H1 (cell line): ENCODE data around the gene WNT9B. TPM values are rescaled to one million over a fixed set of nuclear protein-coding genes. Genes with fewer than 3 reads are reported as not detected.

Experiments
- CTCF ChIA-PET: fragments of 300-600 bp; sonication (Branson Sonifier 250); formaldehyde crosslinking; loops from one replicate; lab custom pipeline; 2021; ENCODE audit not compliant: partially characterized antibody; lab: Charles Lee
- POLR2A ChIA-PET: fragments of 300-600 bp; sonication (Branson Sonifier 250); formaldehyde crosslinking; loops from one replicate; lab custom pipeline; 2021; ENCODE audit warnings: inconsistent platforms; ENCODE audit not compliant: partially characterized antibody; lab: Charles Lee
- DNase-seq, 2 experiments: peaks; one replicate each; pipeline versions ENCODE4 v3.0.0 to v3.0.0-alpha.2; 2010 to 2022; ENCODE audit warnings: low spot score in 2 of 2, low read depth in 1 of 2, mixed read lengths in 1 of 2
- FAIRE-seq: peaks from 2 replicates; lab custom pipeline; 2011; peaks lifted over from hg19 to GRCh38; lab: Jason Lieb, UNC
- H2AFZ ChIP-seq: 2 replicates; pipeline ENCODE4 v1.8.1; 2012; ENCODE audit warnings: low read length, inconsistent platforms
- H2AK5ac ChIP-seq: 2 replicates; pipeline ENCODE4 v1.6.1; 2013; ENCODE audit warnings: low read depth, low read length
- H2BK120ac ChIP-seq: replicated peaks from 2 replicates; pipeline ENCODE3; 2013; ENCODE audit warnings: low read depth, low read length, inconsistent platforms
- H2BK12ac ChIP-seq: 2 replicates; pipeline ENCODE4 v1.6.1; 2013; ENCODE audit warnings: low read depth, low read length
- H2BK15ac ChIP-seq: 2 replicates; pipeline ENCODE4 v1.6.1; 2013; ENCODE audit warnings: low read length
- H2BK20ac ChIP-seq: 2 replicates; pipeline ENCODE4 v1.6.1; 2013; ENCODE audit warnings: low read length
- H2BK5ac ChIP-seq: 2 replicates; pipeline ENCODE4 v1.6.1; 2013; ENCODE audit warnings: low read depth, low read length
- H3K14ac ChIP-seq: 2 replicates; pipeline ENCODE4 v1.6.1; 2013; ENCODE audit warnings: inconsistent platforms; ENCODE audit not compliant: insufficient read length
- H3K18ac ChIP-seq: 2 replicates; pipeline ENCODE4 v1.6.1; 2013; ENCODE audit warnings: low read length; ENCODE audit errors: extremely low read depth
- H3K23ac ChIP-seq: 2 replicates; pipeline ENCODE4 v1.6.1; 2013; ENCODE audit warnings: inconsistent platforms; ENCODE audit not compliant: insufficient read length
- H3K23me2 ChIP-seq: 2 replicates; pipeline ENCODE4 v1.6.1; 2013; ENCODE audit warnings: low read depth, low read length
- H3K27ac ChIP-seq: 2 replicates; pipeline ENCODE4 v1.6.1; 2011; ENCODE audit warnings: low read depth, low read length, inconsistent platforms
- H3K27me3 ChIP-seq, 4 experiments: replicated peaks in 1 of 4; 1 replicate in 1 of 4; 2 replicates in 3 of 4; pipeline versions ENCODE4 v1.6.1 to v1.8.1; 2011 to 2013; ENCODE audit warnings: low read length in 3 of 4, mild to moderate bottlenecking in 3 of 4, inconsistent platforms in 2 of 4, mixed read lengths in 2 of 4, moderate library complexity in 1 of 4; ENCODE audit not compliant: control insufficient read depth in 3 of 4, insufficient read depth in 3 of 4; ENCODE audit errors: extremely low read depth in 1 of 4
- H3K36me3 ChIP-seq, 4 experiments: 2 replicates each; pipeline versions ENCODE4 v1.6.1 to v1.8.1; 2011 to 2013; ENCODE audit warnings: mild to moderate bottlenecking in 4 of 4, low read length in 3 of 4, moderate library complexity in 2 of 4, control low read depth in 1 of 4, inconsistent platforms in 1 of 4; ENCODE audit not compliant: insufficient read depth in 4 of 4, control insufficient read depth in 2 of 4
- H3K4ac ChIP-seq: replicated peaks from 2 replicates; pipeline ENCODE3; 2013; ENCODE audit warnings: low read length, low read depth, mixed read lengths, inconsistent platforms; ENCODE audit not compliant: insufficient read length
- H3K4me1 ChIP-seq, 4 experiments: replicated peaks in 1 of 4; 1 replicate in 1 of 4; 2 replicates in 3 of 4; pipeline versions ENCODE4 v1.6.1 to v1.8.1; 2011 to 2013; ENCODE audit warnings: low read length in 3 of 4, inconsistent platforms in 2 of 4, mixed read lengths in 1 of 4; ENCODE audit not compliant: insufficient read depth in 4 of 4, control insufficient read depth in 3 of 4
- H3K4me2 ChIP-seq, 2 experiments: 2 replicates each; pipeline versions ENCODE4 v1.6.1 to v1.8.1; 2011 to 2013; ENCODE audit warnings: low read depth in 2 of 2, low read length in 2 of 2, control low read depth in 1 of 2, inconsistent platforms in 1 of 2, mild to moderate bottlenecking in 1 of 2; ENCODE audit not compliant: insufficient read depth in 1 of 2
- H3K4me3 ChIP-seq, 4 experiments: fragments of 200-600, 300-600 bp in 1 of 4; sonication (generic), shearing (Covaris generic), sonication (Bioruptor Twin) in 1 of 4; 2 replicates each; pipeline versions ENCODE4 v1.5.1 to v1.8.1; 2011 to 2016; ENCODE audit warnings: low read length in 4 of 4, low read depth in 3 of 4, control low read depth in 2 of 4, inconsistent platforms in 2 of 4, mild to moderate bottlenecking in 2 of 4, mixed read lengths in 1 of 4, moderate library complexity in 1 of 4; ENCODE audit not compliant: insufficient read depth in 2 of 4; ENCODE audit errors: extremely low read depth in 1 of 4
- H3K56ac ChIP-seq: replicated peaks from 2 replicates; pipeline ENCODE3; 2013; ENCODE audit warnings: low read depth, mild to moderate bottlenecking, mixed read lengths, low read length, inconsistent platforms; ENCODE audit not compliant: insufficient read length
- H3K79me1 ChIP-seq: 2 replicates; pipeline ENCODE4 v1.6.1; 2013; ENCODE audit warnings: low read depth, low read length, control low read depth
- H3K79me2 ChIP-seq, 2 experiments: 2 replicates each; pipeline versions ENCODE4 v1.6.1 to v1.8.1; 2012 to 2013; ENCODE audit warnings: low read length in 2 of 2, mild to moderate bottlenecking in 2 of 2, inconsistent platforms in 1 of 2; ENCODE audit not compliant: insufficient read depth in 2 of 2, control insufficient read depth in 1 of 2
- H3K9ac ChIP-seq, 4 experiments: replicated peaks in 1 of 4; 1 replicate in 1 of 4; 2 replicates in 3 of 4; pipeline versions ENCODE4 v1.6.1 to v1.8.1; 2011 to 2013; ENCODE audit warnings: low read depth in 3 of 4, low read length in 3 of 4, control low read depth in 2 of 4, mild to moderate bottlenecking in 2 of 4, moderate library complexity in 2 of 4, inconsistent platforms in 1 of 4; ENCODE audit errors: extremely low read depth in 1 of 4
- H3K9me3 ChIP-seq, 2 experiments: 2 replicates each; pipeline versions ENCODE4 v1.6.1 to v1.8.1; 2012 to 2013; ENCODE audit warnings: mild to moderate bottlenecking in 2 of 2, moderate library complexity in 2 of 2, control low read depth in 1 of 2, inconsistent platforms in 1 of 2, low read depth in 1 of 2, low read length in 1 of 2, mixed read lengths in 1 of 2; ENCODE audit not compliant: insufficient read depth in 2 of 2
- H4K20me1 ChIP-seq, 2 experiments: replicated peaks in 1 of 2; 2 replicates each; pipeline versions ENCODE3 to v1.8.1; 2011 to 2013; ENCODE audit warnings: inconsistent platforms in 2 of 2, low read length in 2 of 2, mild to moderate bottlenecking in 1 of 2; ENCODE audit not compliant: insufficient read depth in 2 of 2, control insufficient read depth in 1 of 2
- H4K5ac ChIP-seq: 2 replicates; pipeline ENCODE4 v1.6.1; 2013; ENCODE audit warnings: low read length, low read depth, mixed read lengths, inconsistent platforms; ENCODE audit not compliant: insufficient read length
- H4K8ac ChIP-seq: 2 replicates; pipeline ENCODE4 v1.8.0; 2013; ENCODE audit warnings: mild to moderate bottlenecking, moderate library complexity, low read length, inconsistent platforms; ENCODE audit not compliant: insufficient read depth; ENCODE audit errors: extremely low read depth
- H4K91ac ChIP-seq: replicated peaks from 2 replicates; pipeline ENCODE3; 2013; ENCODE audit warnings: low read length, mixed read lengths, inconsistent platforms; ENCODE audit not compliant: insufficient read length
- CHD1 ChIP-seq: IDR thresholded peaks from 2 replicates; pipeline ENCODE4 v1.6.1; 2012; ENCODE audit warnings: low read depth, low read length, improper control_type of control experiment
- CHD2 ChIP-seq: IDR thresholded peaks from 2 replicates; pipeline ENCODE4 v1.6.1; 2012; ENCODE audit warnings: low read length, improper control_type of control experiment
- JUN ChIP-seq: IDR thresholded peaks from 2 replicates; pipeline ENCODE4 v1.6.1; 2011; ENCODE audit warnings: low read depth, mild to moderate bottlenecking, improper control_type of control experiment, low read length
- SAP30 ChIP-seq: fragments of 300-600 bp; sonication (generic); IDR thresholded peaks from 2 replicates; pipeline ENCODE4 v1.7.1; 2012; ENCODE audit warnings: low read length, moderate library complexity, mild to moderate bottlenecking, inconsistent platforms; ENCODE audit not compliant: insufficient read depth, insufficient replicate concordance
- SIN3A ChIP-seq, 2 experiments: IDR thresholded peaks in 1 of 2; conservative IDR thresholded peaks in 1 of 2; 2 replicates each; pipeline ENCODE4 v1.6.1; 2011 to 2012; ENCODE audit warnings: low read length in 2 of 2, improper control_type of control experiment in 1 of 2, low read depth in 1 of 2, mild to moderate bottlenecking in 1 of 2
- SUZ12 ChIP-seq: fragments of 200-600 bp; sonication (generic); IDR thresholded peaks from 2 replicates; pipeline ENCODE4 v1.6.1; 2012; ENCODE audit warnings: mild to moderate bottlenecking, inconsistent platforms, low read length, moderate library complexity, mixed read lengths
- TAF1 ChIP-seq: IDR thresholded peaks from 2 replicates; pipeline ENCODE4 v1.6.1; 2011; ENCODE audit warnings: mild to moderate bottlenecking, low read depth, low read length
- WGBS, 2 experiments: shearing (Covaris generic) in 1 of 2; methylation state at CpG; one replicate each; pipeline versions ENCODE4 v1.1.6 to v1.1.7; 2013 to 2015; ENCODE audit warnings: low lambda C conversion rate in 2 of 2, mixed read lengths in 2 of 2, inconsistent platforms in 1 of 2, low coverage in 1 of 2, missing lambda C conversion rate in 1 of 2; ENCODE audit not compliant: insufficient replicate concordance in 2 of 2, insufficient coverage in 1 of 2, insufficient read length in 1 of 2; ENCODE audit errors: extremely low coverage in 1 of 2, missing lambda C conversion rate in 1 of 2; 5-methylcytosine and 5-hydroxymethylcytosine counted together
- polyA plus RNA-seq, 7 experiments: library from polyadenylated mRNA; depleted of rRNA in 3 of 7; stranded (reverse) in 5 of 7; unstranded in 2 of 7; fragments of >200 nt in 5 of 7; fragments of 200-250 nt in 2 of 7; gene quantifications; 1 replicate in 5 of 7; 2 replicates in 1 of 7; 4 replicates in 1 of 7; pipeline versions ENCODE4 v1.2.1 to v1.2.3, GENCODE V29; 2011 to 2013; ENCODE audit warnings: missing spikeins in 2 of 7, mixed read lengths in 2 of 7
- total RNA-seq: library from RNA; stranded (reverse); fragmentation: NEBNext Ultra II Directional; extraction: Animal tissue kit (Norgen Biotek cat#: 25700); gene quantifications from 2 replicates; pipeline ENCODE4 v1.2.1, GENCODE V29; 2021

Gene WNT9B
- total and polyA plus RNA-seq, 2 of the 8 experiments (the other 6 are each of a cell fraction or from before 2014, with no cell fraction given) = 0.21 TPM; not detected in 1

DNA sequence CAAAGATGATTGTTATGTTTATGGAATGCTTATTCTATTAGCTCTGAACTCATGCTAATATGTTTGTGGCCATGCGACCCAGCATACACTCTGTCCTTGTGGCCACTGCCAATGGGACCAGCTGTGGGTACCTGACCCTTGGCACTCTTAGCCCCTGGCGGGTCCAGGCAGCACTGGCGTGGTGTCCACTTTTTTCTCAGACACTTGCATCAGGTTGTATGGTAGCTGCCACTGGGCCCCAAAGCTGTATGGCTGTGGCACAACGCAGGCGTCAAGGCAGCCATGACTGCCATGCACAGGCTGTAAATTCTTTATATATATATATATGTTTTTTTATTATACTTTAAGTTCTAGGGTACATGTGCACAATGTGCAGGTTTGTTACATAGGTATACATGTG lies 12.2 kb upstream of the WNT9B start:
- no peak overlapping the region for H2BK5ac ChIP-seq
- DNase-seq (no peak), FAIRE-seq (no peak)
- no peak overlapping the region for H2AK5ac ChIP-seq
- peaks cover 9 to 10% of the 10 kb centered on the region in 2 experiments; a peak in 3 of 4 replicates for H3K9me3 ChIP-seq
- H3K56ac ChIP-seq = no peak overlapping the region
- peaks cover 3 to 16% (median 12%) of the 10 kb centered on the region in 4 experiments for H3K27me3 ChIP-seq
- WGBS, 2 experiments = 92% methylated on average over 5 of the region's 5 CpGs; no CpG with 5 or more reads in 1 of the 2 experiments
- CTCF ChIA-PET = interaction anchor here (1.0 to 1.7 kb wide), 5 partner anchors 11 to 106 kb away, joined by 3 to 12 read pairs (median 3); no protein-coding TSS in a partner anchor
- no peak overlapping the region for H2AFZ ChIP-seq
- no peak overlapping the region for H3K27ac ChIP-seq
- H3K79me2 ChIP-seq = no peaks in the 10 kb centered on the region
- no peak overlapping the region for H2BK20ac ChIP-seq
- H3K4me2 ChIP-seq = no peak overlapping the region
- H3K79me1 ChIP-seq = no peaks in the 10 kb centered on the region
- H2BK15ac ChIP-seq = no peak overlapping the region
- H2BK12ac ChIP-seq = no peak overlapping the region
- no peak overlapping the region for H3K9ac ChIP-seq
- H3K23me2 ChIP-seq = no peaks in the 10 kb centered on the region; the same call in 1 of the 2 replicates
- H3K4me3 ChIP-seq = no peak overlapping the region
- no peaks in the 10 kb centered on the region for H4K20me1 ChIP-seq
- no peaks in the 10 kb centered on the region; a peak in 1 of 7 replicates for H3K4me1 ChIP-seq
- POLR2A ChIA-PET = no interaction called here
- H3K18ac ChIP-seq = no peak overlapping the region
- no peak overlapping the region for H3K23ac ChIP-seq
- H3K36me3 ChIP-seq = no peaks in the 10 kb centered on the region
- no peak overlapping the region for H4K8ac ChIP-seq
- no peak overlapping the region for H3K14ac ChIP-seq
- H4K5ac ChIP-seq = no peak overlapping the region
- no peak overlapping the region for H4K91ac ChIP-seq
- H3K4ac ChIP-seq = no peak overlapping the region
- no peak overlapping the region for H2BK120ac ChIP-seq
- no peak for TF ChIP-seq SAP30
- TF ChIP-seq CHD2 = no peak
- TF ChIP-seq TAF1 = no peak
- no peak for TF ChIP-seq SIN3A (conservative IDR thresholded peaks at IDR 0.05 in 1 of 2, IDR thresholded peaks at IDR 0.05 in 1 of 2; ENCODE audit: low read depth in 1 of 2, low read length in 2 of 2)
- TF ChIP-seq JUN = no peak
- no peak for TF ChIP-seq CHD1
- TF ChIP-seq SUZ12 = no peak
